ENCODE data around the gene ZNF324. TPM values are rescaled to one million over a fixed set of nuclear protein-coding genes. Genes with fewer than 3 reads are reported as not detected.
"Not testable (repeated sequence)": the region's sequence is repeated elsewhere in the genome, so short reads cannot be mapped to it uniquely, and the experiment has no call there.

The ZNF324 gene
- polyA plus RNA-seq, 4 donors, result 3.2 to 5.8 (median 4.2) TPM

GRCh38 chr19:58480831-58481230, 14.0 kb downstream of the ZNF324 start:
- Histone ChIP-seq H3K9me3 (ENCODE audit: control insufficient read depth in 2 of 2, insufficient read depth in 1 of 2, low read depth in 1 of 2, low read length in 1 of 2) (no peaks in the 10 kb centered on the region), H3K27ac (ENCODE audit: low read depth in 1 of 3, low read length in 2 of 3) (no peak overlapping the region), H3K27me3 (ENCODE audit: control insufficient read depth in 3 of 3, insufficient read depth in 3 of 3, low read length in 3 of 3) (no peaks in the 10 kb centered on the region), H3K4me1 (ENCODE audit: control insufficient read depth in 3 of 3, insufficient read depth in 2 of 3, low read depth in 1 of 3, low read length in 2 of 3) (peaks cover 3 to 8% (median 4%) of the 10 kb centered on the region in 3 donors), H3K4me3 (ENCODE audit: low read depth in 1 of 3, low read length in 3 of 3) (no peak overlapping the region), H3K36me3 (ENCODE audit: control insufficient read depth in 3 of 3, insufficient read depth in 2 of 3, low read depth in 1 of 3, low read length in 3 of 3) (peaks cover 0 to 52% (median 0%) of the 10 kb centered on the region in 3 donors)
- WGBS, 3 donors, result 70 to 86% (median 84%) methylated on average over 2 of the region's 2 CpGs
- no peak for FAIRE-seq
- DNase-seq, result no peak

DNA sequence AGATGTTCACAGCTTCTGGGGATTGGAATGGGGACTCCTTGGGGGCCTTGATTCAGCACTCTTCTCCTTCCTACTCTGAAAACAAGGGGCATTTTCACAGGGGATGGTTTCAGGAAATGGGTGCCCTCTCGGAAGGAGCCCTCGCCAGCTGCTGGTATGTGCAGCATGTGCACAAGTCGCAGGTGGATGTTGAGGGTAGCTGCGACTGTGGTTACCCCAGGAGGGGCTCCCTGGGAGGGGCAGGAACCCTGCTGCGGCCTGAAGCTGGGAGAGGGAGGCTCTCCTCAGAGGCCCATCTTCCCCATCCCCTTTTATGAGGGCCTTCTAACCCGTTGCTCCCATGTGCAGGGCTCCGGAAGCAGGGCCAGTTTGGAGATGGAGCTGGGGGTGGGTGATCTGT, 15.5 kb downstream of the ZNF324 start:
- Histone ChIP-seq H3K27me3 (ENCODE audit: control insufficient read depth in 3 of 3, insufficient read depth in 3 of 3, low read length in 3 of 3) (no peaks in the 10 kb centered on the region), H3K4me1 (ENCODE audit: control insufficient read depth in 3 of 3, insufficient read depth in 2 of 3, low read depth in 1 of 3, low read length in 2 of 3) (no peaks in the 10 kb centered on the region), H3K36me3 (ENCODE audit: control insufficient read depth in 3 of 3, insufficient read depth in 2 of 3, low read depth in 1 of 3, low read length in 3 of 3) (peaks cover 0 to 50% (median 0%) of the 10 kb centered on the region in 3 donors), H3K9me3 (ENCODE audit: control insufficient read depth in 2 of 2, insufficient read depth in 1 of 2, low read depth in 1 of 2, low read length in 1 of 2) (no peaks in the 10 kb centered on the region), H3K4me3 (ENCODE audit: low read depth in 1 of 3, low read length in 3 of 3) (no peak overlapping the region), H3K27ac (ENCODE audit: low read depth in 1 of 3, low read length in 2 of 3) (no peak overlapping the region)
- DNase-seq (no peak), FAIRE-seq (no peak)
- 82 to 89% (median 86%) methylated on average over 7 of the region's 7 CpGs for WGBS, 3 donors

DNA sequence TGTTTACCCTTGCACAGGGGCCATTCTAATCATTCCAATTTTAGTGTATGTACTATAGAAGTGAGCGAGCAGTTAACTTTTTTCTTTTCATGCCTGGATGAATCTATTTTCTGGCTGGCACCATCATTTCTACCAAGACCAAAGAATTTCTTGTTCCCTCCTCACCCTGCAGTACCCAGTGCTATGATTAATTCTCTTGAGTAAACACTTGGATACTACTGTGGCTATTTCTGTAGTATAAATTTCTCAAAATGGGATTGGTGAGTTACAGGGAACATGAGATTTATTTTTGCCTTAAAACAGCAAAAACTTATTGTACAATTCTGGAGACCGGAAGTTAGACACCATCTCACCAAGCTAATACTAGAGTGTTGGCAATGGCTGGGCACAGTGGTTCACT, 16.9 kb downstream of the ZNF324 start:
- no peak overlapping the region for H3K4me3 ChIP-seq (ENCODE audit: low read depth in 1 of 3, low read length in 3 of 3)
- no peaks in the 10 kb centered on the region for H3K9me3 ChIP-seq (ENCODE audit: control insufficient read depth in 2 of 2, insufficient read depth in 1 of 2, low read depth in 1 of 2, low read length in 1 of 2)
- DNase-seq (no peak), FAIRE-seq (no peak)
- no peaks in the 10 kb centered on the region for H3K4me1 ChIP-seq (ENCODE audit: control insufficient read depth in 3 of 3, insufficient read depth in 2 of 3, low read depth in 1 of 3, low read length in 2 of 3)
- no peaks in the 10 kb centered on the region for H3K27me3 ChIP-seq (ENCODE audit: control insufficient read depth in 3 of 3, insufficient read depth in 3 of 3, low read length in 3 of 3)
- no peak overlapping the region for H3K27ac ChIP-seq (ENCODE audit: low read depth in 1 of 3, low read length in 2 of 3)
- H3K36me3 ChIP-seq (ENCODE audit: control insufficient read depth in 3 of 3, insufficient read depth in 2 of 3, low read depth in 1 of 3, low read length in 3 of 3), result peaks cover 0 to 36% (median 0%) of the 10 kb centered on the region in 3 donors
- 84 to 93% (median 85%) methylated on average over 2 of the region's 2 CpGs for WGBS, 3 donors

GRCh38 chr19:58484349-58484748, 17.5 kb downstream of the ZNF324 start:
- peaks cover 0 to 30% (median 0%) of the 10 kb centered on the region in 3 donors for H3K36me3 ChIP-seq (ENCODE audit: control insufficient read depth in 3 of 3, insufficient read depth in 2 of 3, low read depth in 1 of 3, low read length in 3 of 3)
- not testable (repeated sequence) for DNase-seq; H3K4me1 ChIP-seq (ENCODE audit: control insufficient read depth in 3 of 3, insufficient read depth in 2 of 3, low read depth in 1 of 3, low read length in 2 of 3); H3K27ac ChIP-seq (ENCODE audit: low read depth in 1 of 3, low read length in 2 of 3); H3K9me3 ChIP-seq (ENCODE audit: control insufficient read depth in 2 of 2, insufficient read depth in 1 of 2, low read depth in 1 of 2, low read length in 1 of 2); H3K4me3 ChIP-seq (ENCODE audit: low read depth in 1 of 3, low read length in 3 of 3); FAIRE-seq; H3K27me3 ChIP-seq (ENCODE audit: control insufficient read depth in 3 of 3, insufficient read depth in 3 of 3, low read length in 3 of 3)
- 85 to 94% (median 93%) methylated on average over 5 of the region's 5 CpGs for WGBS, 3 donors

DNA sequence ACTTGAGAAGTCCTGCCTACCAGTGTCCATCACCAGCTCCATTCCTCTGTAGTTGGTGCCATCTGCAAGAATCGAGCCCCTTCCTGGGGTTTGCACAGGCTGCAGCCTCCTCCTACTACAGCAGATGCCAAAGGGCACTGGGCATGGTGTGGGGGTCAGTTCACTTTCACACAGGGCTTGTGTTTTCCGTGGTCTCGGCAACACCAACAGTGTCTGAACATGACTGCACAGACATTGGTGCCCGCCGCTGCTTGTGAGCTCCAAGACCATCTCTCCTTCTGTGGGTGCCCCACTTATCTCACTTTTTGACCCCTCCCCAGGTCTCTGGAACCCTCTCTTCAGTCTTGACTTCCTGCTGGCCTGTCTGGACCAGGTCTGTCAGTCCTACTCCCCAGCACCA, 24.5 kb downstream of the ZNF324 start:
- FAIRE-seq (no peak), DNase-seq (no peak)
- Histone ChIP-seq H3K4me1 (ENCODE audit: control insufficient read depth in 3 of 3, insufficient read depth in 2 of 3, low read depth in 1 of 3, low read length in 2 of 3) (no peaks in the 10 kb centered on the region), H3K27me3 (ENCODE audit: control insufficient read depth in 3 of 3, insufficient read depth in 3 of 3, low read length in 3 of 3) (no peaks in the 10 kb centered on the region), H3K36me3 (ENCODE audit: control insufficient read depth in 3 of 3, insufficient read depth in 2 of 3, low read depth in 1 of 3, low read length in 3 of 3) (no peaks in the 10 kb centered on the region), H3K4me3 (ENCODE audit: low read depth in 1 of 3, low read length in 3 of 3) (no peak overlapping the region), H3K9me3 (ENCODE audit: control insufficient read depth in 2 of 2, insufficient read depth in 1 of 2, low read depth in 1 of 2, low read length in 1 of 2) (no peaks in the 10 kb centered on the region), H3K27ac (ENCODE audit: low read depth in 1 of 3, low read length in 2 of 3) (no peak overlapping the region)
- WGBS, 3 donors, result 87 to 90% (median 88%) methylated on average over 5 of the region's 5 CpGs

DNA sequence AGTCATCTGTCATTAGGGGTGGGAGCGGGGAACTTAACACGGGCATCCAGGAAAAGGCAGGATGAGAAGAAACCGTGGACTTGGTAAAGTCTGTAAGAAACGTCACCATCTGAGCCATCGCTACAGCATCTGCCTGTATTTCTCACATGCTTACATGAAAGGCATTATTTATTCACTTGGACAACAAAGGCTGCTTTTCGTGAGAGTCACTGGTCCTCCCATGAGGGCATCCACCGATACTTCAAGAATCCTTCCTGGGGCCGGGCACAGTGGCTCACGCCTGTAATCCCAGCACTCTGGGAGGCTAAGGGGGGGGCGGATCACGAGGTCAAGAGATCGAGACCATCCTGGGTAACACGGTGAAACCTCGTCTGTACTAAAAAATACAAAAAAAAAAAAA, 25.4 kb downstream of the ZNF324 start:
- H3K27ac ChIP-seq (ENCODE audit: low read depth in 1 of 3, low read length in 2 of 3), result no peak overlapping the region
- WGBS, 3 donors, result 86 to 90% (median 88%) methylated on average over 14 of the region's 14 CpGs
- no peaks in the 10 kb centered on the region for H3K9me3 ChIP-seq (ENCODE audit: control insufficient read depth in 2 of 2, insufficient read depth in 1 of 2, low read depth in 1 of 2, low read length in 1 of 2)
- DNase-seq, result no peak
- H3K4me1 ChIP-seq (ENCODE audit: control insufficient read depth in 3 of 3, insufficient read depth in 2 of 3, low read depth in 1 of 3, low read length in 2 of 3), result no peaks in the 10 kb centered on the region
- H3K27me3 ChIP-seq (ENCODE audit: control insufficient read depth in 3 of 3, insufficient read depth in 3 of 3, low read length in 3 of 3), result no peaks in the 10 kb centered on the region
- no peak for FAIRE-seq
- no peak overlapping the region for H3K4me3 ChIP-seq (ENCODE audit: low read depth in 1 of 3, low read length in 3 of 3)
- H3K36me3 ChIP-seq (ENCODE audit: control insufficient read depth in 3 of 3, insufficient read depth in 2 of 3, low read depth in 1 of 3, low read length in 3 of 3), result no peaks in the 10 kb centered on the region

GRCh38 chr19:58497634-58498170, 30.8 kb downstream of the ZNF324 start:
- no peaks in the 10 kb centered on the region for H3K27me3 ChIP-seq (ENCODE audit: control insufficient read depth in 3 of 3, insufficient read depth in 3 of 3, low read length in 3 of 3)
- peaks cover 0 to 9% (median 2%) of the 10 kb centered on the region in 3 donors for H3K4me1 ChIP-seq (ENCODE audit: control insufficient read depth in 3 of 3, insufficient read depth in 2 of 3, low read depth in 1 of 3, low read length in 2 of 3)
- no peaks in the 10 kb centered on the region for H3K36me3 ChIP-seq (ENCODE audit: control insufficient read depth in 3 of 3, insufficient read depth in 2 of 3, low read depth in 1 of 3, low read length in 3 of 3)
- WGBS, 3 donors, result 84 to 94% (median 92%) methylated on average over 8 of the region's 8 CpGs
- no peak for DNase-seq
- no peak overlapping the region for H3K4me3 ChIP-seq (ENCODE audit: low read depth in 1 of 3, low read length in 3 of 3)
- no peak overlapping the region for H3K27ac ChIP-seq (ENCODE audit: low read depth in 1 of 3, low read length in 2 of 3)
- FAIRE-seq, result no peak
- peaks cover 0 to 11% of the 10 kb centered on the region in 2 donors for H3K9me3 ChIP-seq (ENCODE audit: control insufficient read depth in 2 of 2, insufficient read depth in 1 of 2, low read depth in 1 of 2, low read length in 1 of 2)

DNA sequence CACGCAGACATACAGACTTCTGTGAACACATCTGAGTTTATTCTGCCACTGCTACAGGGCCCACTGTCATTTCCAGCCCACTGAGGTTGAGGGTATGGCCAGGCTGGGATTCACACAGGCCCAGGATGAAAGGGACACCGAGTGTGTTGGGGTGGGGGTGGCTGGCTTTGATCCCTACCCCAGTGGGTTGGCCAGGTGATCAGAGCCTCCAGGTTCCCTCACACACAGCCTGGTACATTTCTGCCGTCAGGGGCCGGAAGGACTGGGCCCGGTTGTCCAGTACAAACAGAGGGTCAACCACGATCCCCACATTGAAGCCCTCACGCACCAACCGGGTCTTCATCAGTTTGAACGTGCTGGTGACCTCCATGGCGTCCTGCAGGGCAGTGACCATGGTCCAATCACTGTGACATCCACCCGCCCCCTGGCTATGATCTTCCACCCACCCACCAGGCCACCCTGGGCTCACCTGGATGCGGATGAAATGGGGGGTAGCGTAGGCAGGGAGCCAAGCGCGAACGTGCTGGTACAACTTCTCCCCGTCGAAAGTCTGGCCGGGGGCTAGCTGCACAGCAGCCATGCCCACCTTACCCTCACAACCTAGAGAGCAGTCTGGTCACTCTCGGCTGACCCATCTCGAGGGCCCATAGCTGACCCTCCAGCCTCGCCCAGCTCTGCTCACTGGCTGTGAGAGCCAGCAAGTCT, 31.6 kb downstream of the ZNF324 start:
- peaks cover 0 to 9% (median 2%) of the 10 kb centered on the region in 3 donors for H3K4me1 ChIP-seq (ENCODE audit: control insufficient read depth in 3 of 3, insufficient read depth in 2 of 3, low read depth in 1 of 3, low read length in 2 of 3)
- H3K36me3 ChIP-seq (ENCODE audit: control insufficient read depth in 3 of 3, insufficient read depth in 2 of 3, low read depth in 1 of 3, low read length in 3 of 3), result no peaks in the 10 kb centered on the region
- DNase-seq (no peak), FAIRE-seq (no peak)
- peaks cover 0 to 11% of the 10 kb centered on the region in 2 donors for H3K9me3 ChIP-seq (ENCODE audit: control insufficient read depth in 2 of 2, insufficient read depth in 1 of 2, low read depth in 1 of 2, low read length in 1 of 2)
- WGBS, 3 donors, result 59 to 86% (median 79%) methylated on average over 22 of the region's 22 CpGs
- no peak overlapping the region for H3K27ac ChIP-seq (ENCODE audit: low read depth in 1 of 3, low read length in 2 of 3)
- peak overlapping the region in 2 of 3 donors; percentile 68 to 86 for H3K4me3 ChIP-seq (ENCODE audit: low read depth in 1 of 3, low read length in 3 of 3)
- no peaks in the 10 kb centered on the region for H3K27me3 ChIP-seq (ENCODE audit: control insufficient read depth in 3 of 3, insufficient read depth in 3 of 3, low read length in 3 of 3)
